Activated CD4-positive, alpha-beta T cell treated with anti-CD3 and anti-CD28 coated beads for 24 hours (primary cell): ENCODE data around the gene SCAF8.
A peak's percentile ranks its signal among the peaks of the same experiment; 100 is the strongest.
"Not testable (repeated sequence)": the region's sequence is repeated elsewhere in the genome, so short reads cannot be mapped to it uniquely, and the experiment has no call there.

Experiments
- DNase-seq, 2 donors: peaks; one replicate each; pipeline ENCODE4 v3.0.0-alpha.2; 2020; ENCODE audit warnings: low read depth in 2 of 2

Gene SCAF8, protein sequence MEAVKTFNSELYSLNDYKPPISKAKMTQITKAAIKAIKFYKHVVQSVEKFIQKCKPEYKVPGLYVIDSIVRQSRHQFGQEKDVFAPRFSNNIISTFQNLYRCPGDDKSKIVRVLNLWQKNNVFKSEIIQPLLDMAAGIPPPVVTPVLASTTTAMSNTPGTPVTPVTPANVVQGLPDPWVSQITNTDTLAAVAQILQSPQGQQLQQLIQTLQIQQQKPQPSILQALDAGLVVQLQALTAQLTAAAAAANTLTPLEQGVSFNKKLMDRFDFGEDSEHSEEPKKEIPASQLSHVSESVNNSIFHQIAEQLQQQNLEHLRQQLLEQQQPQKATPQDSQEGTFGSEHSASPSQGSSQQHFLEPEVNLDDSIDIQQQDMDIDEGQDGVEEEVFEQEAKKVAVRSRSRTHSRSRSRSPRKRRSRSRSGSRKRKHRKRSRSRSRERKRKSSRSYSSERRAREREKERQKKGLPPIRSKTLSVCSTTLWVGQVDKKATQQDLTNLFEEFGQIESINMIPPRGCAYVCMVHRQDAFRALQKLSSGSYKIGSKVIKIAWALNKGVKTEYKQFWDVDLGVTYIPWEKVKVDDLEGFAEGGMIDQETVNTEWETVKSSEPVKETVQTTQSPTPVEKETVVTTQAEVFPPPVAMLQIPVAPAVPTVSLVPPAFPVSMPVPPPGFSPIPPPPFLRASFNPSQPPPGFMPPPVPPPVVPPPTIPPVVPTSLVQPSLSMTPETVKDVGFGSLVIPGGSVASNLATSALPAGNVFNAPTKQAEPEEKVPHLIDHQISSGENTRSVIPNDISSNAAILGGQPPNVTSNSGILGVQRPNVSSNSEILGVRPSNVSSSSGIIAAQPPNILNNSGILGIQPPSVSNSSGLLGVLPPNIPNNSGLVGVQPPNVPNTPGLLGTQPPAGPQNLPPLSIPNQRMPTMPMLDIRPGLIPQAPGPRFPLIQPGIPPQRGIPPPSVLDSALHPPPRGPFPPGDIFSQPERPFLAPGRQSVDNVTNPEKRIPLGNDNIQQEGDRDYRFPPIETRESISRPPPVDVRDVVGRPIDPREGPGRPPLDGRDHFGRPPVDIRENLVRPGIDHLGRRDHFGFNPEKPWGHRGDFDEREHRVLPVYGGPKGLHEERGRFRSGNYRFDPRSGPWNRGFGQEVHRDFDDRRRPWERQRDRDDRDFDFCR (N-terminal part only)

DNA sequence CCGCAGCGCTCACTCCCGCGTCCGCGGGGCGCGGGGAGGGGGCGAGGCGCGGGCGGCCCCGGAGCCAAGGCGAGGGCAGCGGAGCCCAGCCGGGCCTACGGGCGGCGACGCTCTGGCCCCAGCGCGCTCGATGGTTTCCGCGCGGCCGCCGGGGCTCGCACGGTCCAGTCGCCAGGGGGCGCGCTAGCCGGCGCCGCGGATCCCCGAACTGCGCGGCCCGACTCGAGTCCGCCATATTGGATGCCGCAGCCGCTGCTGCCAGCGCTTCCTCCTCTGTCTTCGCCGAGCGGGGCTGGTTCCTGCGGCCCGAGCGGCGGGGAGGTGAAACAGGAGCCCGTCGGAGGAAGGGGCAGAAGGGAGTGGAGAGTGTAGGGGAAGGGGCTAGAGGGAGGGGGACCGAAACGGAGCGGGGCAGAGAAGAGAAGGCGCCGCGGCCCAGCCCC, at the start of gene SCAF8:
TSS of gene SCAF8 (plus strand) at position 234 of the 443 bp plus-strand sequence. CDS start 485 bp downstream, outside the sequence.
- DNase-seq, result peak; percentile 70 to 78

DNA sequence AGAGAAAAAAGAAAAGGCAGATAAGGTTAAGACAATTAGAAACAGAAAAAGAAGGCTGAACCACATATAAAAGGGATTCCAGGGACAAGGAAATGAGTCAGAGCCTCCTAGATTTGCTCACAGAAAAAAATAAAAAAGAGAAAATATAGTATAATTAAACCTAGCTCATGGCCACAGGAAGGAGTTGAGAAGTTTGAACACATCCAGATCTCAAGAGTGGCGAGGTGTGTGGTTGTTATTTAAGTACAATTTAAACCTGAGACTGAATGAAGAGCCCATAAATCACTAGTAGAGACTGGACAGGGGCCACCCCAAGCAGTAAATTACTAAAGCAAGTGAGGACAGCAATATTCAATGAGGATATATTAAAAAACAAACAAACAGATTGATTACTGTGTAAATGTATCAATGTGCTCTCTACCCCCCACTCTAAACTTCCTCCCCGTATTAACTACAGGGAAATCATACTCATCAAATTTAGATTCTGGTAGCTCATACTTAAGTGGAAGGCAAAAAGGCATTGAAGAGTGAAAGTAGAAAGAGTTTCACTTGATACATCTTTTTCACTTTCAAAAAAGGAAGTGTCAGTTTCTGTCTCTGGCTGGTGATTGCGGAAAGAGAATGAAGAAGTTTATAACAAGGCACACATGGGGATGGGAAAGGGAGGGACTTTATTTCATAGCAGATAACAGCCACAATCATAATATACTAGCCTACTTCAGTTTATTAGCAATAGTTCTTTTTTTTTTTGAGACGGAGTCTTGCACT, 49.3 kb upstream of the SCAF8 start:
- DNase-seq, result no peak

DNA sequence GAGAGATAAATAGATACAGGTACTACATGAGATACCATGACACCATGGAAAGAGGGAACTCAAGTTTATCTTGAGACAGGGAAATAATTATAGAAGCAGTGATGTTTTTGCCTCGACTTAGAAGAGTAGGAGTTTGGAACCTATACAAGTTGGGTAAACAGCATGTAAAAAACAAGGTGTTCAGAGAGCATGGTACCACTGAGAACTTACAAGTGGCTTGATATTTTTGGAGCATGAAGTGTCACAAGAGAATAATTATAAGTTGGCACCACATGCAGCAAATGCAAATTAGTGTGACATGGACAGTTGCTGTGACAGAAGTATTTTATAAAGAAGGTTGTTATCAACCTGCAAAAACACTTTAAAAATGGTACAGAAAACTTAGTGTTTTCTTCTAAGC, 47.1 kb upstream of the SCAF8 start:
- DNase-seq, result no peak

DNA sequence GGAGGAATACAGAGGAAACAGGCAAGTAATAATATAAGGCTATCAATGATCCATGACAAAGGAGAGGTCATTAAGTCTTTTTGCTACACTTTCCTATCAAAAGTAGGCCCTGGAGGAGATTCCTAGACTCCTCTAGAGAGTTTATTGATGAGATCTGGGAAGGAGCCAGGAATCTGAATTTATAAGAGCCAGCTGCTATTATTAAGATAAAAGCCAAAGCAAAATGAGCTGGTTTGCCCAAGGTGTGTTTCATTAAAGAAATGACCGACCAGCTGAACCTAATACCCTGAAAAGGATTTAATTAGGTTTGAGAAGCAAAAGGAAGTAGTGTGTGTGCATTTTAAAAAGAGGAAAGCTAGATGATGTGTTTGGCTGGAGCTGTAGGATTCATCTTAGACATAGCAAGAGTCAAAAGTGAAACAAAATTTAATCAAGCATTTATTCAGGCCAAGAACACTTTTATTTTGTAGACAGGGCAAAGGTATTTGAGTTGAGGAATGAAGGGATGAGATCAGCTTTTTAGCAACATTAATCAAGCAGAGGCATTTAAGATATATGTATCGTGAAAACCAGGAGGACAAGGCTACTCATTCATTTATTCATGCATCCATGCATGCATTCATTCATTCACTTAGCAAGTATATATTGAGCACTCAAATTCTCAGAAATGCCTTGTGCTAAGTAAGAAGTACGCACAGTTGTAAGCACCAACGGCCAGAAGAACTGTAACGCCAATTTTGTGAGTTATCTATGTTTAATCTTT, 43.5 kb upstream of the SCAF8 start:
- no peak for DNase-seq

DNA sequence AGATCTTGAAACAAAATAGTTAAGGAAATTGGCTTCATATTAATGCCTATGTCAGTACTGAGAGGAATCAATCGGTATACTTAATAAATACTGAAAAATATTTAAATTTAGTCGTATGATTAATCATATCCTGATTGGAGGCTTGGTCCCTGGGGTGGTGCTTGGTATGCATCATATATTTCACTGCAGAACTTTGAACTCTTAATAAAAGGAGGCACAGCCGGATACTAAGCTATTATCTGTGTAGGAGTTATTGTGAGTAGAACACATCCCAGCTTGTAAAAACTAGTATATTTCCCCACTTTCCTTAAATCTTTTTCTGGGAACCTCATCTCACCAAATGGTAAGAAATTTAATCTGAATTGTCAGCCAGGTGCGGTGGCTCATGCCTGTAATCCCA, 42.4 kb upstream of the SCAF8 start:
- no peak for DNase-seq

DNA sequence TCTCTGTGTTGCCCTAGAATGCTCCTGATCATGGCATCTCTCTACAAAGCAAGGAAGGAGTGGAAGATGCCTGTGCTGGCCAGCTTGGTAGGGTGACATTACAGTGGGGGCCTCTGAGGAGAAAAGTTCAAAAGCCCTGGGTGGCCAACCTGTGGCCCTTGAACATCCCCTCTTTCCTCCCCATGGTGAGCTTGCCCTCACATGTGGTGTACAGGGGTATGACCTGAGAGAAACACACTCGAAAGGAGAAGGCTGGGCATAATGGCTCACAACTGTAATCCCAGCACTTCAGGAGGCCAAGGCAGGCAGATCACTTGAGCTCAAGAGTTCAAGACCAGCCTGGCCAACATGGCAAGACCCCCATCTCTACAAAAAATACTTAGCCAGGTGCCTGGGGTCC, 36.6 kb upstream of the SCAF8 start:
- no peak for DNase-seq

DNA sequence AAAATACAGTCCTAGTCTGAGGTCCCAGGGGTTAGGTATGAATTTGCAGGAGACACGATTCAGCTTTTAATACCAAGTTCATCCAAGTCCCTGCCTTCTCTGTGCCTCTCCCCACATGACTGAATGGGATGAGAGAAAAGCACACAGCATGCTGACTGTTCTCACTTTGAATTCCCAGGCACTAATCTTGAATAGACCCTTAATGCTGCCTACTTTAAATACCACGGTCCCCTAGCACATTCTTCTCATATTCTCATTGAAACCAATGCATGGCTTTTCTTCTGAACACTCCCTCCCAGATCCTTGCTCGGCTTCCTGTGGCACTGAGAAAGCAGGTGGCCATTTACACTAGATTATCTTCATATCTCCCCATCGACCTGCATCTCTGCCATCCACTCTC, 30.1 kb upstream of the SCAF8 start:
- no peak for DNase-seq

DNA sequence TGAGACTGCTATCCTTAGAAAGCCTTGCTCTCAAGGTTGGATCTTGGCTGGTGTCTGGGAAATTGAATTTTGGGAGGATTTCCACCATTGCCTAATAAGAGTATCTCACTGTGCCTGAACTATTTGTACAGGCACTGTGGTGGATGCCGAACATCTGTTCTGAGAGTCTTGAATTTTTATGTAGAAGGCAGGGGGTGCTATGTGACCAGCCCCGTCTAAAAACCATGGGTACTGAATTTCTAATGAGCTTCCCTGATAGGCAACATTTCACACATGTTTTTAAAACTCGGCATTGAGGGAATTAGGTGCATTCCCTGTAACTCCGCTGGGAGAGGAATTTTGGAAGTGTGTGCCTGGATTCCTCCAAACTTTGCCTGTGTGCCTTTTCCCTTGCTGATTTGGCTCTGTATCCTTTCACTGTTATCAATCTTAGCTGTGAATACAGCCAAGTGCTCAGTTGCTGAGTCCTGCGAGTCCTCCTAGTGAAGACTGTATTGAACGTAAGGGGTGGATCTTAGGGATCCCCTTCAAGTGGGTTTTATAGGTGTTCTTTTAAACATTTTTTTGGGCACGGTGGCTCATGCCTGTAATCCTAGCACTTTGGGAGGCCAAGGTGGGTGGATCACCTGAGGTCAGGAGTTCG, 27.6 kb upstream of the SCAF8 start:
- no peak for DNase-seq

DNA sequence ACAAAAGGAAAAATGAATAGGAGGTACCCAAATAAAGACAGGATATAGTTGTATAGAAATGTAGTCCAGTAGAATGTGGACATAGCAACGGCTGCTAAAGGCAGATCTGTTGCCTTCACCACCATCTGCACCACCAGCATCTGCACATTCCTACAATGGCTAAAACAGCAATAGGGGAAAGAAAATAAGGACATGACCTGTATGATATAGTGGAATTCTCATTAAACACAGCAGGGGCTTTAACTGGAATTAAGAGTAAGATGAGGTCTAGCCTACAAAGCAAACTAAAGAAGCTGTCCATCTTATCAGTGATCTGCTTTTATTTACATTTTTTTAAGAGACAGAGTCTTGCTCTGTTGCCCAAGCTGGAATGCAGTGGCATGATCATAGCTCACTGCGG, 26.8 kb upstream of the SCAF8 start:
- no peak for DNase-seq

DNA sequence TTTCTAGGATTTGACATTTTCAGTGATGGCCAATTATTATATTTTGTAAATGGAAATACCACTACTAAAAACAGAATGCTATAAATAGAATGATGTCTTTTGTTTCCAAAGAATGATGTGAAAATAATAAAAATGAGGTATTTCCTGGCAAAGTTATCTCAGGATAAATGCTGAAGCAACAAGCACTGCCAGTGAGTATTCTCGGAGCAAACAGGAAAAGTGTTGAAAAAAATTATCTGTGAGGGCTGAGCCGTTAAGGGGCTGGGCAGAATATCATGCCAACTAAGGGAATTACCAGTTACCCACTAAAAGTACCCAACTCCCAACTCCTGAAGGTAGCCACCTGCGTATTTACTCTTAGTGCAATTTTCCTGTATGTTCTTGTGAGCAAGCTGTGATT, 23.6 kb upstream of the SCAF8 start:
- no peak for DNase-seq

DNA sequence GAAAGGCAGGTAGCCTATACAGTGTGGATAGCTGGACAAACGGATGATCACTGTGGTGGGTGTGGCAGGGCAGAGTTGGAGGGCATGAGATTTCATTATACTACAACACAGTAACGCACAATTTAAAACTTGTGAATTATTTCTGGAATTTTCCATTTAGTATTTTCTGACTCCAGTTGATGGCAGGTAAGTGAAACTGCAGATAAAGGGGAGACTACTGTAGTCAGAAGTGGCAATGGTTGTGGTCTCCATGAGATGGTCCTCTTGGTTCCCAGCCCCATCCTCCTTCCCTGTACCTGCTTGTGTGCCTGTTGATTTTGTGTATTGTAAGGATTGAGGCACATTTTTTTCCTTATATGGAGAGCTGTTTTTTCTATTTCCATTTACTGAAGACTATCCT, 22.5 kb upstream of the SCAF8 start:
- no peak for DNase-seq

DNA sequence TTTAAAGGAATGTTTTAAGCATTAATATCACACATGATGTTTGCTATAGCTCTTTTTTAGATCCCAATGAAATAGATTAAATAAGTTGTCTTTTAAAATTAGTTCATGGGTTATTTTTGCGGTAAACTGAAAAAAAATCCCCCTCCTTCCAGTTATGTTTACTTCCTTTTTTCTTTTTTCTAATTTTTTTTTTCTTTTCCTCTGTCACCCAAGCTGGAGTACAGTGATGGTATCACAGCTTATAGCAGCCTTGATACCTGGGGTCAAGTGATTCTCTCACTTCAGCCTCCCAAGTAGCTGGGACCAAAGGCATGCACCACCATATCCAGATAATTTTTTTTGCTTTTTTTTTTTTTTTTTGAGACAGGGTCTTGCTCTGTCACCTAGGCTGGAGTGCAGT, 17.8 kb upstream of the SCAF8 start:
- no peak for DNase-seq

DNA sequence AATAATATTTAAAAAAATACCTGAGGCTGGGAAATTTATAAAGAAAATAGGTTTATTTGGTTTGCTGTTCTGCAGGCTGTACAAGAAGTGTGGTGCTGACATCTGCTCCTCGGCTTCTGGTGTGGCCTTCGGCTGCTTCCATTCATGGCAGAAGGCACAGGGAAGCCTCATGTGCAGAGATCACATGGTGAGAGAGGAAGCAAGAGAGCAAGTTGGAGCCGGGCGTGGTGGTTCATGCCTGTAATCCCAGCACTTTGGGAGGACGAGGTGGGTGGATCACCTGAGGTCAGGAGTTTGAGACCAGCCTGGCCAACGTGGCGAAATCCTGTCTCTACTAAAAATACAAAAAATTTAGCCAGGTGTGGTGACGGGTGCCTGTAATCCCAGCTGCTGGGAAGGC, 16.9 kb upstream of the SCAF8 start:
- not testable (repeated sequence) for DNase-seq

DNA sequence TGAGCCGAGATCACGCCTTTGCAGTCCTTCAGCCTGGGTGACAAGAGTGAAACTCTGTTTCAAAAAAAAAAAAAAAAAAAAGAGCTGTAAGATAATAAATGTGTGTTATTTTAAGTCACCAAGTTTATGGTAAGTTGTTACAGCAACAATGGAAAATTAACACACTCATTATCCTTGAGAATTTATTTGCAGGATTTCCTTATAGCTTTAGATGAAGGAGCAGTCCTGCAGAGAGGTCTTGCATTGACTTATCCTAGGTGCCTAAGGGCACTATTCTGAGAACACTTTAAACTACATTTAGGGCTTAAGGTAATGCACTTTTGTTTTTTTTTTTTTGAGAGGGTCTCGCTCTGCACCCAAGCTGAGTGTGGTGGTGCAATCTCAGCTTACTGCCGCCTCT, 13.8 kb upstream of the SCAF8 start:
- no peak for DNase-seq

DNA sequence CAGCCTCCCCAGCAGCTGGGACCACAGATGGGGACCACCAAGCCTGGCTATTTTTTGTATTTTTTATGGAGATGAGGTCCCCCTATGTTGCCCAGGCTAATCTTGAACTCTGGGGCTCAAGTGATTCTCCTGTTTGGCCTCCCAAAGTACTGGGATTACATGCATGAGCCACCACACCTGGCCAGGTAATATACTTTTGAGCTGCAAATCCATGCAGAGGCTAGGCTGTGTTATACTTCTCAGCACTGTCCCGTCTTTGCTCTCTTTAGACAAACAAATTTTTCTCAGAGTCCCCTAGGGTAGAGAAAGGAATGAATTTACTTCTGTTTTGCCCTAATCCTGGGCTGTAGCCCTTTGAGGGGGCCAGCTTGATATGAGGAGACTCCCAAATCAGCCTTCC, 13.4 kb upstream of the SCAF8 start:
- DNase-seq, result no peak

DNA sequence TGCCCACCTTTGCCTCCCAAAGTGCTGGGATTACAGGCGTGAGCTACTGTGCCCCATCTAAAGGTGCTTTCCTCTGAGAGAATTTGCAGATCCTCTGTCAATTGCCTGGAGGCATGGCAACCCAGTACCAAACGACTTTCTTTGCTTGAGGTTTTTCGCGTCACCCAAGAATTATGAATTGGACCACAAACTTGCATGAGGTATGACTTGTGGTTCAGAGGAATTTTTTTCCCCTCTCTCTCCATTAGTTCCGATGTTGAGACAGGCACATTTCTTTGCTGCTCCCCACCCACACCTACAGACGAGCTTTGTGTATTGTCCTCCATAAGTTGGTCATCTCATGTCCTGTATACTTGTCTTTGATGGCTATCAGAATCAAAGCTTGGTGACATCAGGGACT, 11.8 kb upstream of the SCAF8 start:
- DNase-seq, result no peak

DNA sequence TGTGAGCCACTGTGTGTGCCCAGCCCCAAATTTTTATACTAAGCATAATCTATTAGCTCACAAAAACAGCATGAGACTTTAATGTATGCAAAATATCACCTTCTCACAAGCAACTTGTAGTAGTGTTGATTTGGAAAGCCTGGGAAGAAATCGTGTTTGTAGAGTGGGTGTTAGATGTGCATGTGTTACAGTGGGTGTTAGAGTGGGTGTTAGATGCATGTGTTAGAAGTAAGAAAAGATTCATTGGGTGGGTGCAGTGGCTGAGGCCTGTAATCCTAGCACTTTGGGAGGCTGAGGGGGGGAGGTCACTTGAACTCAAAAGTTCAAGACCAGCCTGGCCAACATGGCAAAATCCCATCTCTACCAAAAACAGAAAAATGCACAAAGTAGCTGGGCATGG, 6.3 kb upstream of the SCAF8 start:
- no peak for DNase-seq

DNA sequence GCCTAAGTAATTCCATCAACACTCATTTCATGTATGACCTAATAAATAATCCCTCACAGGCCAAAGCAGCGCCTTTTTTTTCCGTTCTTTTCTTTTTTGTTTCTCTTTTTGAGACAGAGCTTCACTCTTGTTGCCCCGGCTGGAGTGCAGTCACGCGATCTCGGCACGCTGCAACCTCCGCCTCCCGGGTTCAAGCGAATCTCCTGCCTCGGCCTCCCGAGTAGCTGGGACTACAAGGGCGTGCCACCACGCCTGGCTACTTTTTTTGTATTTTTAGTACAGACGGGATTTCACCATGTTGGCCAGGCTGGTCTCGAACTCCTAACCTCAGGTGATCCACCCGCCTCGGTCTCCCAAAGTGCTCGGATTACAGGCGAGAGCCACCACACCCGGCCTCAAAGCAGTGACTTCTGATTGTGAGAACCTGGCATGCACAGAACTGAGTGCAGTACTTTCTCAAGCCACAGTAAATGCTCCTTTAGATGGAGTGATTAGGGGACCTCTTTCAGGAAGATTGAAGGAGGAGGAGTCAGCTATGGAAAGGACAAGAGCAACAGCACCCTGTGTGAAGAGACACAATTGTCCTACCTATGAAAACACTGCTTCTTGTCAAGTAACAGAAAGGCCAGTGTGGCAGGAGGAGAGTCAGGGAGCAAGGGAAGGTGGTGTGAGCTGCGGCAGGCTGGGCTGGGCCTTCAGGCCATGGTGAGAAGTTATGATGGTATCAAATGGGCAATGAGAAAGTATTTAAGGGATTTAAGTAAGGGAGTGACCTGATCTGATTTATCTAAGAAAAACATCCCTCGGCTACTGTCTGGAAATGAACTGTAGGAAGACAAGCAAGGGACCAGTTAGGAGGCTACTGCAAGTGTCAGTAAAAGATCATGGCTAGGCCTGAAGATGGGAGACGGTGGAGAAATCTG, 1.7 kb upstream of the SCAF8 start:
- no peak for DNase-seq

DNA sequence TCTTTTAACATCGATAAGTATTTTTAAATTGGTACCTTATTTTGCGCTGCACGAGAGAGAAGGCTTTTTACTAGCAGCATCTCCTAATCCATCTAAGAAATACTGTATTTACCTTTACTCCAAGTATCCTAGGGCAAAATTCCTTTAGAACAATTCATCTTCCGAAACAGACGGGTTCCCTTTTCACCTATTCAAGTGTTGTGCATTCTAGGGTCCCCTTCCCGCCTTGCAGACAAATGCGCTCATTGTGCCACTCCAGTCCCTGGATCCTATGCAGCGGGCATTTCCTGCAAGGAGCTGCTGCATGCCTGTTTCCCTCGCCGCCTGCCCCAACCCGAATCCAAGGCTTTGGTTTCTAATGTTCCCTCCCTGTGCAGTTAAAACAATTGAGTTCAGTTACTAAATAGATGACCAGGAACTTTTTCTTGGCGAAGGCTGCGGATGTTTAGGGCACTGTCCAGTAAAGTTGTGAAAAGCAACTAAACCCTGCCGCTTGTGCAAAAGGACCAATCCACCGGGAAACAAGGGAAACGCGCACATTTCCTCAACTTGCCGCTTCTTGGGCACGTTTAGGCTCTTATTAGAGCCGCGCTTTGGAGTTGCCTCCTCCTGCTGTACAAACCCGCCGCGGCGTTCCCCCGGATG, 556 bp upstream of the SCAF8 start:
- peak in 1 of 2 donors; percentile 6 for DNase-seq
